ENCODE measurements around the gene RALGDS. TPM values are rescaled to one million over a fixed set of nuclear protein-coding genes. Genes with fewer than 3 reads are reported as not detected.

Gene RALGDS
- total and polyA plus RNA-seq, 8 donors, result 43.5 to 58.9 (median 50.4) TPM

DNA sequence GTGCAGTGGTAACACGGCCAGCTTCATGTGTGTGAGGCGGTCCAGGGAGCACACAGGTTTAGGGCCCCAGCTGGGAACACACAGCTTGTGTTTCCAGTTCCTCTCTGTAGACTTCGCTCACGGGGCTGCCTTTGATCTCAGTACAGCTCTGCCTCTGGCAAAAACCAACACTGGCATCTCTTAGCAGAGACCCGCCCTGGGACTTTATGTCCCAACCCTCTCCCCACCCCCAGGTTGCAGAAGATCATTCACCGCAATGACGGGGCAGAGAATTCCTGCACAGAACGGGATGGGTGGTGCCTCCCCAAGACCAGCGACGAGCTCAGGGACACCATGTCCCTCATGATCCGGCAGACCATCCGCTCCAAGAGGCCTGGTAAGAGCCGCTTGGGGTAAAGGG lies 64.5 kb downstream of the RALGDS start:
- intact Hi-C loops (cut with DNase I), result no loop called here
- Histone ChIP-seq H3K9me3 (no peaks in the 10 kb centered on the region), H3K27me3 (no peaks in the 10 kb centered on the region), H3K4me1 (peaks cover 0 to 14% of the 10 kb centered on the region in 2 donors), H3K36me3 (peaks cover 0 to 72% of the 10 kb centered on the region in 2 donors), H3K4me3 (no peak overlapping the region), H3K27ac (no peak overlapping the region)
- no peak for ATAC-seq
- DNase-seq, result peak in 1 of 4 donors; percentile 26
- TF ChIP-seq, protein P1, sequence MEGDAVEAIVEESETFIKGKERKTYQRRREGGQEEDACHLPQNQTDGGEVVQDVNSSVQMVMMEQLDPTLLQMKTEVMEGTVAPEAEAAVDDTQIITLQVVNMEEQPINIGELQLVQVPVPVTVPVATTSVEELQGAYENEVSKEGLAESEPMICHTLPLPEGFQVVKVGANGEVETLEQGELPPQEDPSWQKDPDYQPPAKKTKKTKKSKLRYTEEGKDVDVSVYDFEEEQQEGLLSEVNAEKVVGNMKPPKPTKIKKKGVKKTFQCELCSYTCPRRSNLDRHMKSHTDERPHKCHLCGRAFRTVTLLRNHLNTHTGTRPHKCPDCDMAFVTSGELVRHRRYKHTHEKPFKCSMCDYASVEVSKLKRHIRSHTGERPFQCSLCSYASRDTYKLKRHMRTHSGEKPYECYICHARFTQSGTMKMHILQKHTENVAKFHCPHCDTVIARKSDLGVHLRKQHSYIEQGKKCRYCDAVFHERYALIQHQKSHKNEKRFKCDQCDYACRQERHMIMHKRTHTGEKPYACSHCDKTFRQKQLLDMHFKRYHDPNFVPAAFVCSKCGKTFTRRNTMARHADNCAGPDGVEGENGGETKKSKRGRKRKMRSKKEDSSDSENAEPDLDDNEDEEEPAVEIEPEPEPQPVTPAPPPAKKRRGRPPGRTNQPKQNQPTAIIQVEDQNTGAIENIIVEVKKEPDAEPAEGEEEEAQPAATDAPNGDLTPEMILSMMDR (IDR thresholded peaks at IDR 0.05), result no peak

DNA sequence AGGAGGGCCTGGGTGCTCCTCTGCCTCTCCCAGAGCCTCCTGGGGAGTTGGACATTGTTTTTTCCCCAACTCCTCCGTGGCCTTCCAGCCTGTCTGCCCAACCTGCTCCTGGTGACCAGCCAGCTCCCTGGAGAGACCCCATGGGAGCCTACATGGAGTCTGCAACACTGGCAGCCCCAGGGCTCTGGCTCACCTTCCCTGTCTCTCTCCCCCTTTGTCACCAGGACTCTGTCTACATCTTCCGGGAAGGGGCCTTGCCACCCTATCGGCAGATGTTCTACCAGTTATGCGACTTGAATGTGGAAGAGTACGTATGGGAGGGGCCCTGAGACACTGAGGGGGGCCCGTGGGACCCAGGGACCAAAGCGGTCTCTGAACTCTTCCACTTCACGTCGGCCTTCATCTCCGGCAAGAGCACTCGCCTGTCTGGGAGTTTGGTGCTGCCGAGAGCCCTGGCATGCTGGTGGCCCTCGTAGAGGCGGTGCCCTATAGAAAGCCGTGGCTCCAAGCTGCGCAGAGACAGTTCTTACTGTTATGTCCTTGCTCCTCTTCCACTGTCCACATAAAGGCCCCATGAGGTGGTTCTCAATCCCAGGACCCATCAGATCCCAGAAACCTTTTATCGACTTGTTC lies 65.1 kb downstream of the RALGDS start:
- no peak overlapping the region for H3K27ac ChIP-seq
- H3K4me3 ChIP-seq, result no peak overlapping the region
- intact Hi-C loops (cut with DNase I), result no loop called here
- DNase-seq (peak in 1 of 4 donors; percentile 53), ATAC-seq (no peak)
- peaks cover 0 to 14% of the 10 kb centered on the region in 2 donors for H3K4me1 ChIP-seq
- TF ChIP-seq, protein P1 (IDR thresholded peaks at IDR 0.05), result no peak
- H3K27me3 ChIP-seq, result no peaks in the 10 kb centered on the region
- H3K36me3 ChIP-seq, result peaks cover 0 to 79% of the 10 kb centered on the region in 2 donors
- no peaks in the 10 kb centered on the region for H3K9me3 ChIP-seq

DNA sequence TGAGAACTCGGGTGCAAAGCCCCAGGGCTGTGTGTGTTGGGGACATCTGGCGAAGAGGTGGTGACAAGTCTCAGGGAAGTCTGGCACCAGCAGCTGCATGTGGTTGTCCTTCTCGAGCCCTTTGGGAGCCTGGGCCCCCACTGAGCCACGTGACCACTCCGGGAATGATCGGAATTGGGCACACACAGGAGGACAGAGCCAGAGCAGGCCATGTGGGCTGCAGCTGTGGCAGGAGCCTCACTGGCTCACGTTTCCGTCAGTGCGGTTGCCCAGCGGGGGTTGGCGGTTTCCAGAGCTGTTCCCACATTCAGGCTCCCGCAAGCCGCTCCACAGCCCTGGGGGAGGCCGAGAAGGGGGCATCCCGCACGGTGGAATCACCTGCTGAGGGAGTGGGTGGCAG lies 66.1 kb downstream of the RALGDS start:
- H3K4me1 ChIP-seq, result peaks cover 0 to 9% of the 10 kb centered on the region in 2 donors
- no peak overlapping the region for H3K27ac ChIP-seq
- no peaks in the 10 kb centered on the region for H3K9me3 ChIP-seq
- peaks cover 0 to 88% of the 10 kb centered on the region in 2 donors for H3K36me3 ChIP-seq
- no peaks in the 10 kb centered on the region for H3K27me3 ChIP-seq
- no peak overlapping the region for H3K4me3 ChIP-seq
- intact Hi-C loops (cut with DNase I), result no loop called here
- no peak for ATAC-seq
- peak in 1 of 4 donors; percentile 56 for DNase-seq
- TF ChIP-seq, protein P1 (IDR thresholded peaks at IDR 0.05), result no peak

DNA sequence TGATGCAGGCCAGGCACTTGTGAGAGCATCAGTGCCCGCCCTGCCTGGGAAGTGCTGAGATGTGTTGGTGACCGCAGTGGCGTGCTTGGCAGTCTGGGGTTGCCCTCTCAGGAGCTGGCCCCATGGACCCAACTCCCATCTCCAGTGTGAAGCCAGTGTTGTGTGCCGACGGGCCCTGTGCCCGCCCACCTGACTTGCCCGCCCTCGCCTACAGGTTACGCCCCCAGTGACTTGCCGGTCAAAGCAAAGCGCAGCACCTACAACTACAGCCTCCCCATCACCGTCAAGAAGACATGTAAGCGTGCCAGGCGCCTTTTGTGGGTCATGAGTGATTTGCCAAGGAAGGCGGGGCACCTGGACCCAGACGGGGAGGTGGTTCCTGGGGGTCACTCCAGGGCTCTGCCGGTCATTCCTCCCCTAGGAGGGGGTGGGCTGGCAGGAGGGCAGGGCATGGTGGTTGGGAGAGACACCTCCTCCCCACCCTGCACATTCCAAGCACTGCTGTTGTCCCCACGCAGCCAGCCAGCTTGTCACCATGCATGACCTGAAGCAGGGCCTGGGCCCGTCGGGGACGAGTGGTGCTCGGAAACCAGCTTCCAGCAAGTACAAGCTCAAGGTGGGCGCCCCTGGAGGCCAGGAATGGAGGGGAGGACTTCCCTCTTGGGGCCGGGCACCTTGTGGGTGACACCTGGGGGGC lies 66.7 kb downstream of the RALGDS start:
- intact Hi-C loops (cut with DNase I), result no loop called here
- H3K27ac ChIP-seq, result no peak overlapping the region
- H3K36me3 ChIP-seq, result peaks cover 0 to 93% of the 10 kb centered on the region in 2 donors
- no peaks in the 10 kb centered on the region for H3K9me3 ChIP-seq
- peaks cover 0 to 4% of the 10 kb centered on the region in 2 donors for H3K4me1 ChIP-seq
- ATAC-seq (no peak), DNase-seq (peak in 1 of 4 donors; percentile 75)
- TF ChIP-seq, protein P1 (IDR thresholded peaks at IDR 0.05), result no peak
- no peak overlapping the region for H3K4me3 ChIP-seq
- no peaks in the 10 kb centered on the region for H3K27me3 ChIP-seq

DNA sequence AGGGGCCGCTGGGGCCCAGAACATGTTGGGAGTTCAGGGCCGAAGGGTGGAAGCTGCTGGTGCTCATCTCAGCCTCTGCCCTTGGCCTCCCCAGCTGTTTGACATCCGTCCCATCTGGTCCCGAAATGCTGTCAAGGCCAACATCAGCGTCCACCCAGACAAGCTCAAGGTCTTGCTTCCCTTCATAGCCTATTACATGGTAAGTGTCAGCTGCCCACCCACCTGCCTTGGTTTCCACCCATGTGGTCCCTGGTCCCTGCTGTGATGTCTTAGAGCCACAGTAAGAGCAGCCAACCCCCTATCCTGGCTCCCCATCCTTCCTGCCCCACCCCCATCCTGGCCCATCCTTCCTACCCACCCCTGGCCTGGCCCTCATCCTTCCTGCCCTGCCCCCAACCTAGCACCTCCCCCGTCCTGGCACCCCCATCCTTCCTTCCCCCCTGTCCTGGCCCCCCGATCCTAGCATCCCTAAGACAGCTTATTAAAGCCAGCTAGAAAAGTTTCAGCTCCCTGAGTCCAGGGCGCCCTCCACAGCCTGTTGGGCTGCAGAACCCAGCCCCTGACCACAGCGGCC lies 69.0 kb downstream of the RALGDS start:
- intact Hi-C loops (cut with DNase I), result no loop called here
- TF ChIP-seq, protein P1 (IDR thresholded peaks at IDR 0.05), result no peak
- H3K9me3 ChIP-seq, result no peaks in the 10 kb centered on the region
- H3K27me3 ChIP-seq, result no peaks in the 10 kb centered on the region
- H3K4me3 ChIP-seq, result no peak overlapping the region
- ATAC-seq (no peak), DNase-seq (peak in 1 of 4 donors; percentile 45)
- peaks cover 0 to 99% of the 10 kb centered on the region in 2 donors for H3K36me3 ChIP-seq
- no peaks in the 10 kb centered on the region for H3K4me1 ChIP-seq
- H3K27ac ChIP-seq, result no peak overlapping the region
